Esophagus muscularis mucosa (tissue), 4 donors: Measurements from ENCODE around the gene NELFA.

Experiments
- CTCF ChIP-seq, 3 experiments: fragments of 200-600 bp in 2 of 3; fragments of 450-650 bp in 1 of 3; sonication (generic) in 2 of 3; IDR thresholded peaks; one replicate each; pipeline ENCODE4 v1.5.1; 2017 to 2019; ENCODE audit warnings: antibody characterized with exemption in 3 of 3, mild to moderate bottlenecking in 2 of 3, moderate library complexity in 1 of 3
- EP300 ChIP-seq: sonication (generic); formaldehyde crosslinking; IDR thresholded peaks from one replicate; pipeline ENCODE4 v1.6.1; 2017; ENCODE audit warnings: antibody characterized with exemption
- POLR2A ChIP-seq: fragments of 450-650 bp; IDR thresholded peaks from one replicate; pipeline ENCODE4 v1.6.1; 2017; ENCODE audit warnings: antibody characterized with exemption, moderate library complexity, mild to moderate bottlenecking, low read depth

GRCh38 chr4:1992468-1993168 is 16.2 kb downstream of the NELFA start:
- no peak for TF ChIP-seq CTCF (IDR thresholded peaks at IDR 0.05)
- no peak for TF ChIP-seq POLR2A
- no peak for TF ChIP-seq EP300
